Right atrium auricular region (tissue), 2 donors: ENCODE data around the gene GPATCH2. TPM values are rescaled to one million over a fixed set of nuclear protein-coding genes. Genes with fewer than 3 reads are reported as not detected.

ENCODE experiments used
- DNase-seq: peaks from one replicate; pipeline ENCODE4 v3.0.0-alpha.2; 2019; ENCODE audit warnings: low spot score
- H3K27ac ChIP-seq, 2 donors: fragments of 200-600 bp; sonication (generic); 1 replicate in 1 of 2; 2 replicates in 1 of 2; pipeline ENCODE4 v1.5.1; 2016 to 2019
- H3K27me3 ChIP-seq, 2 donors: fragments of 200-600 bp; sonication (generic); one replicate each; pipeline versions ENCODE4 v1.5.1 to v1.6.0; 2017 to 2019
- H3K36me3 ChIP-seq: fragments of 200-600 bp; sonication (generic); one replicate; pipeline ENCODE4 v1.5.1; 2016
- H3K4me1 ChIP-seq, 2 donors: fragments of 200-600 bp; sonication (generic); one replicate each; pipeline versions ENCODE4 v1.5.1 to v1.6.0; 2017 to 2019
- H3K4me3 ChIP-seq, 2 donors: fragments of 200-600 bp; sonication (generic); 1 replicate in 1 of 2; 2 replicates in 1 of 2; pipeline ENCODE4 v1.5.1; 2017 to 2019; ENCODE audit warnings: mild to moderate bottlenecking in 1 of 2, moderate library complexity in 1 of 2
- H3K9me3 ChIP-seq, 2 donors: fragments of 200-600 bp; sonication (generic); one replicate each; pipeline ENCODE4 v1.5.1; 2019
- CTCF ChIP-seq, 2 donors: fragments of 200-600 bp; sonication (generic); IDR thresholded peaks; one replicate each; pipeline ENCODE4 v1.5.1; 2019; ENCODE audit warnings: antibody characterized with exemption in 2 of 2
- total RNA-seq, 2 donors: library from RNA; depleted of rRNA; stranded (reverse); fragments of >200 nt; gene quantifications; one replicate each; pipeline ENCODE4 v1.1.0, GENCODE V29; 2016

The GPATCH2 gene
- total RNA-seq, 2 donors from 2014 or later: 7.9 to 8.5 TPM

DNA sequence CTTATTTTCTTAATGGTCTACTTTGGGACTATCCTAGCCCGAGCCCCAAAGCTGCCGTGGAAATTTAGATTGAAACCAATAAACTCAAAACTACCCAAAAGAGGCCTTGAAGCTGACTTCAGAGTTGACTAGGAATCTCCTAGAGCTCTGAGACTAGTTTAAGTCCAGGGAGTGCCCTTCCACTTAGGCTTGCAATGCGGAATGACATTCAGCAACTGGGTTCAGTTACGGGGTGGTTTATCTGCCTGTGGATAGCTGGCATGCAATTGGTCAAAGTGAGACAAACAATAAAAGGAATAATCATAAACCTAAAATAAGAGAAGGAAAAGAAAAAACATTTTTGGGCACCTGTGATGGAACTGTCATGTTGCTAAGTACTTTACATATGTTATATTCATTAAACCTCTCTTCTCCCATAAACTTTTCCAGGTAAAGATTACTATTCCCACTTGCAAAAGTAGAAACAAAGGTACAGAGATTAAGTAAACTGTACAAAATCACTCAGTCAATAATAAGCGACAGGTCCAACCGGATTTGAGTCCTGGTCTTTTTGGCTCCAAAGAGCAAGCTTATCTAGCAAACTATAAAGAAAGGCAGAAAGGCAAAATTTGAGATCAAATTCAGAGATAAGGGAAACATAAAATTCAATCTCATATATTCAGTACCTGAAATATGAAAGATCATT lies 56.5 kb downstream of the GPATCH2 start:
- H3K27me3 ChIP-seq: no peaks in the 10 kb centered on the region
- no peak overlapping the region for H3K4me3 ChIP-seq
- TF ChIP-seq CTCF (IDR thresholded peaks at IDR 0.05): no peak
- H3K27ac ChIP-seq: no peak overlapping the region
- no peaks in the 10 kb centered on the region for H3K4me1 ChIP-seq
- H3K9me3 ChIP-seq: no peaks in the 10 kb centered on the region
- H3K36me3 ChIP-seq: no peaks in the 10 kb centered on the region
- DNase-seq: no peak

GRCh38 chr1:217569021-217569420 lies 61.9 kb downstream of the GPATCH2 start:
- no peak overlapping the region for H3K27ac ChIP-seq
- no peaks in the 10 kb centered on the region for H3K9me3 ChIP-seq
- no peak overlapping the region for H3K4me3 ChIP-seq
- TF ChIP-seq CTCF (IDR thresholded peaks at IDR 0.05): no peak
- H3K27me3 ChIP-seq: no peaks in the 10 kb centered on the region
- H3K4me1 ChIP-seq: no peaks in the 10 kb centered on the region
- DNase-seq: no peak
- H3K36me3 ChIP-seq: no peaks in the 10 kb centered on the region

DNA sequence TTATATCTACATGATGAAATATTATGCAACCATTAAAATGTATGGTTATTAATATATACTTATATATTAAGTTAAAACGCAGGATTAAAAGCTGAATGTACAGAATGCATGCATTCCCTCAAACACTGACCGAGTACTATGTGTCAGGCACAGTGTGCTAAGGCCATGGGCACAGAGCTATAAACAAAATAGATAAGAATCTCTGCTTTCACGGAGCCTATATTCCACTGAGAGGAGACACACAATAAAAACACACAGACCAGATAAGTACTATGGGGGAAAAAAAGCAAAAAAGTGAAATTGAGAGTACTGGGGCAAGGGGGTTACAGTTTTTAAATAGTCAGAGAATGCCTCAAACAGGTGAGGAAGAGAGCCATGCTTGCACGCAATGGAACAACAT lies 62.7 kb downstream of the GPATCH2 start:
- no peaks in the 10 kb centered on the region for H3K9me3 ChIP-seq
- no peaks in the 10 kb centered on the region for H3K4me1 ChIP-seq
- no peak overlapping the region for H3K27ac ChIP-seq
- no peak for TF ChIP-seq CTCF (IDR thresholded peaks at IDR 0.05)
- H3K4me3 ChIP-seq: no peak overlapping the region
- DNase-seq: no peak
- H3K27me3 ChIP-seq: no peaks in the 10 kb centered on the region
- no peaks in the 10 kb centered on the region for H3K36me3 ChIP-seq

DNA sequence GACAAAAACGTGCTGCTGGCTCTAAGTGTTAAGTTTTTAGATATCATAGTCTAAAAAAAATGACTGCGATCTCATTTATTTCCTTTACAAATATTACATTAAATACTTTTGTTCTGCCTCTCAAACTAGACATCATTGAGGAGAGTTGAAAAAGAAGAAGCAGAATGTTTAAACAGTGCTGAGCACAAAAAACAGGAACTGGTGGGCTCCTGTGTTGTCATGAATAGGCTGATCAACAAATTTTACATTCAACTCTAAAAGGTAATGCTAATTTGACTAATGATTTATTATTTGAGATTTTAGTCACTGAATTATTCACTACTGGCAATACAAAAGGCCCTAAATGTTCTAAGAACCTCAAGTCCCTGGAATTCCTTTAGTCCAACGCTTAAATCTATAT lies 66.1 kb downstream of the GPATCH2 start:
- Histone ChIP-seq H3K9me3 (no peaks in the 10 kb centered on the region), H3K27ac (no peak overlapping the region), H3K4me3 (no peak overlapping the region), H3K27me3 (no peaks in the 10 kb centered on the region), H3K4me1 (peaks cover 0 to 6% of the 10 kb centered on the region in 2 donors), H3K36me3 (no peaks in the 10 kb centered on the region)
- no peak for DNase-seq
- TF ChIP-seq CTCF (IDR thresholded peaks at IDR 0.05): no peak

GRCh38 chr1:217564207-217564606 lies 66.7 kb downstream of the GPATCH2 start:
- TF ChIP-seq CTCF (IDR thresholded peaks at IDR 0.05): no peak
- Histone ChIP-seq H3K4me1 (peaks cover 0 to 6% of the 10 kb centered on the region in 2 donors), H3K9me3 (no peaks in the 10 kb centered on the region), H3K4me3 (no peak overlapping the region), H3K27me3 (no peaks in the 10 kb centered on the region), H3K36me3 (no peaks in the 10 kb centered on the region), H3K27ac (no peak overlapping the region)
- DNase-seq: no peak

- peaks cover 0 to 6% of the 10 kb centered on the region in 2 donors for H3K4me1 ChIP-seq
- no peaks in the 10 kb centered on the region for H3K27me3 ChIP-seq
- DNase-seq: no peak
- no peak overlapping the region for H3K27ac ChIP-seq
- H3K36me3 ChIP-seq: no peaks in the 10 kb centered on the region
- no peak for TF ChIP-seq CTCF (IDR thresholded peaks at IDR 0.05)
- H3K4me3 ChIP-seq: no peak overlapping the region
- no peaks in the 10 kb centered on the region for H3K9me3 ChIP-seq
Measured at GRCh38 chr1:217563179-217563578, 67.7 kb downstream of the GPATCH2 start.
